ENCODE measurements around the gene SPC24.

GRCh38 chr19:11195681-11196080, 40.1 kb upstream of the SPC24 start:
- TF ChIP-seq CTCF (IDR thresholded peaks at IDR 0.05) (no peak), EP300 (IDR thresholded peaks at IDR 0.05) (no peak), POLR2A (IDR thresholded peaks at IDR 0.05) (no peak)
